Ovary (tissue), 9 donors: Measurements from ENCODE around the gene MAML2. TPM values are rescaled to one million over a fixed set of nuclear protein-coding genes. Genes with fewer than 3 reads are reported as not detected.

Source experiments
- DNase-seq, 5 donors: peaks; one replicate each; pipeline ENCODE4 v3.0.0-alpha.2; 2019 to 2020
- H3K27ac ChIP-seq, 2 donors: fragments of 200-600 bp; one replicate each; pipeline versions ENCODE4 v1.5.1 to v1.8.0; 2019 to 2022
- H3K27me3 ChIP-seq: fragments of 200-600 bp; one replicate; pipeline ENCODE4 v1.8.0; 2022
- H3K36me3 ChIP-seq: fragments of 200-600 bp; sonication (generic); one replicate; pipeline ENCODE4 v1.5.1; 2019
- H3K4me1 ChIP-seq: one replicate; pipeline ENCODE4 v1.8.1; 2013; ENCODE audit warnings: mild to moderate bottlenecking, moderate library complexity; ENCODE audit not compliant: insufficient read depth
- H3K4me3 ChIP-seq: fragments of 200-600 bp; sonication (generic); one replicate; pipeline ENCODE4 v1.5.1; 2017
- H3K9me3 ChIP-seq, 2 donors: fragments of 200-600 bp in 1 of 2; sonication (generic) in 1 of 2; one replicate each; pipeline versions ENCODE4 v1.5.1 to v1.8.1; 2013 to 2019; ENCODE audit warnings: mild to moderate bottlenecking in 1 of 2, moderate library complexity in 1 of 2
- CTCF ChIP-seq, 3 donors: fragments of 450-650 bp in 2 of 3; fragments of 200-600 bp in 1 of 3; IDR thresholded peaks; one replicate each; pipeline versions ENCODE4 v1.5.1 to v1.8.0; 2016 to 2022; ENCODE audit warnings: antibody characterized with exemption in 3 of 3, mild to moderate bottlenecking in 1 of 3
- EP300 ChIP-seq: sonication (generic); formaldehyde crosslinking; IDR thresholded peaks from one replicate; pipeline ENCODE4 v1.6.1; 2017; ENCODE audit warnings: antibody characterized with exemption
- POLR2A ChIP-seq: fragments of 450-650 bp; IDR thresholded peaks from one replicate; pipeline ENCODE4 v1.6.1; 2017; ENCODE audit warnings: antibody characterized with exemption, mild to moderate bottlenecking, moderate library complexity
- WGBS, 3 donors: extraction: QIAGEN DNeasy Blood & Tissue Kit in 1 of 3; methylation state at CpG; one replicate each; pipeline versions ENCODE4 v1.1.5 to v1.1.7; 2013 to 2017; 5-methylcytosine and 5-hydroxymethylcytosine counted together
- intact Hi-C, 4 donors: fragments of 100-400 bp; cut with DNase I; formaldehyde crosslinking; loops; one replicate each; pipeline versions ENCODE4 v1.11.0 to v1.15.1; 2022 to 2023
- polyA plus RNA-seq, 2 donors: library from polyadenylated mRNA; stranded (reverse); fragments of 200-250 nt in 1 of 2; fragments of 350-450 nt in 1 of 2; fragmentation: Illumina TruSeq in 1 of 2; extraction: RNeasy Lipid Tissue Mini Kit (QIAGEN cat#74804) in 1 of 2; gene quantifications; one replicate each; pipeline ENCODE4 v1.2.3, GENCODE V29; 2013 to 2014
- total RNA-seq, 7 donors: library from RNA; depleted of rRNA in 2 of 7; stranded (reverse); fragments of >200 nt in 2 of 7; fragmentation: NEBNext Ultra II Directional in 3 of 7; extraction: Animal tissue kit (Norgen Biotek cat#: 25700) in 3 of 7; gene quantifications; one replicate each; pipeline versions ENCODE4 v1.1.0 to v1.2.4, GENCODE V29; 2016 to 2023
- donor health status: DM: no; HTN: no; CAD: no; lungs with moderate emphysema.
- donor health status: DM: no; HTN: no; CAD: no.
- donor health status: Bipolar disorder and iron deficiency.
- donor health status: DM: yes; HTN: yes; CAD: no.
- donor health status: DM: no; HTN: no; CAD: no.
- donor health status: DM: yes; HTN: yes; CAD: no.

MAML2 gene
- total and polyA plus RNA-seq, 9 donors = 7.3 to 17.5 (median 14.6) TPM

- Histone ChIP-seq H3K4me3 (no peak overlapping the region), H3K9me3 (no peaks in the 10 kb centered on the region)
- 78 to 89% (median 84%) methylated on average over 7 of the region's 7 CpGs for WGBS, 3 donors
Measured at GRCh38 chr11:96196181-96196662, 146.8 kb downstream of the MAML2 start.

GRCh38 chr11:96195671-96196070, 147.3 kb downstream of the MAML2 start:
- DNase-seq = no peak
- no peaks in the 10 kb centered on the region for H3K36me3 ChIP-seq
- intact Hi-C loops = no loop called here
- H3K27ac ChIP-seq = no peak overlapping the region
- no peak overlapping the region for H3K4me3 ChIP-seq
- H3K9me3 ChIP-seq = no peaks in the 10 kb centered on the region
- H3K27me3 ChIP-seq = no peaks in the 10 kb centered on the region
- TF ChIP-seq POLR2A (no peak), CTCF (IDR thresholded peaks at IDR 0.05) (no peak), EP300 (no peak)
- WGBS, 3 donors = 94 to 95% (median 95%) methylated on average over 3 of the region's 3 CpGs
- peaks cover 7% of the 10 kb centered on the region for H3K4me1 ChIP-seq

More at GRCh38 chr11:96196181-96196662, 146.8 kb downstream of the MAML2 start:
- H3K36me3 ChIP-seq = no peaks in the 10 kb centered on the region
- TF ChIP-seq POLR2A (no peak), CTCF (IDR thresholded peaks at IDR 0.05) (no peak), EP300 (no peak)
- H3K27me3 ChIP-seq = no peaks in the 10 kb centered on the region
- DNase-seq = no peak
- no peak overlapping the region for H3K27ac ChIP-seq
- intact Hi-C loops = no loop called here
- peaks cover 7% of the 10 kb centered on the region for H3K4me1 ChIP-seq

- Histone ChIP-seq H3K4me3 (no peak overlapping the region), H3K9me3 (no peaks in the 10 kb centered on the region), H3K36me3 (no peaks in the 10 kb centered on the region), H3K27me3 (no peaks in the 10 kb centered on the region), H3K27ac (no peak overlapping the region), H3K4me1 (peaks cover 3% of the 10 kb centered on the region)
- DNase-seq = no peak
- intact Hi-C loops = no loop called here
- WGBS, 3 donors = 3 to 19% (median 6%) methylated on average over 1 of the region's 1 CpG
- TF ChIP-seq CTCF (IDR thresholded peaks at IDR 0.05) (no peak), EP300 (no peak), POLR2A (no peak)
Measured at GRCh38 chr11:96194581-96195374, 148.2 kb downstream of the MAML2 start.

- Histone ChIP-seq H3K9me3 (no peaks in the 10 kb centered on the region), H3K4me1 (peaks cover 3% of the 10 kb centered on the region), H3K4me3 (no peak overlapping the region), H3K36me3 (no peaks in the 10 kb centered on the region), H3K27ac (no peak overlapping the region), H3K27me3 (no peaks in the 10 kb centered on the region)
- intact Hi-C loops = no loop called here
- TF ChIP-seq EP300 (no peak), POLR2A (no peak), CTCF (IDR thresholded peaks at IDR 0.05) (no peak)
- 56 to 69% (median 57%) methylated on average over 4 of the region's 4 CpGs for WGBS, 3 donors
- no peak for DNase-seq
Measured at GRCh38 chr11:96193745-96194443, 149.1 kb downstream of the MAML2 start.
